Measurements from ENCODE around the gene NMT2. TPM values are rescaled to one million over a fixed set of nuclear protein-coding genes. Genes with fewer than 3 reads are reported as not detected.
A peak's percentile ranks its signal among the peaks of the same experiment; 100 is the strongest.
"Not testable (repeated sequence)": the region's sequence is repeated elsewhere in the genome, so short reads cannot be mapped to it uniquely, and the experiment has no call there.

NMT2 gene
- 8.8 TPM for polyA plus RNA-seq (2012; ENCODE audit: missing spikeins)

DNA sequence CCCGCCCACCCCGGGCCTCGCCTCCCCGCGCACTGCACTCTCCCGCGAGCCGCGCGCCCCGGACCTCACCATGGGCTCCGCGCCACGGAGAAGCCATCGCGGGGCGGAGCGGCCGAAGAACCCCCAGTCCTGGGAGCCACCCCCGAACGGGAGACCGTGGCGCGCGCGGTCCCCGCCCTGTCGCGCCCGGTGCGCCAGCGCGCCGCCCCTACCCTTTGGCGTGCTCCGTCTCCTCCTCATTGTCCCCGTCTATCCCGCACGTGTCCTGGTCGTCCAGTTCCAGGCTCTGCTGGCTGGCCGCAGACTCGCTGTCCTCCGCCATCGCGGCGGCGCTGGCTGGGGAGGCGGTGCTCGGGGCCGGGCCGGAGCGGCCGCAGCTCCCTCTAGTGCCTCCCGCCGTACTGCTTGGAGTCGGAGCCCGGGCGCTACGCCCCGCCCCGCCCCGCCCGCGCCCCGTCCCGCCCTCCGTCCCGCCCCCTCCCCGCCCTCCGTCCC is at the start of gene NMT2:
TSS of gene NMT2 (minus strand) at position 403 of the 495 bp plus-strand sequence. CDS start at position 322, 81 bp downstream.
- DNase-seq (ENCODE audit: insufficient read length) (peak; percentile 90), FAIRE-seq (no peak)
- peak; percentile 60; the same call in 1 of the 2 replicates for TF ChIP-seq POLR2AphosphoS5 (IDR thresholded peaks at IDR 0.05; ENCODE audit: low read depth, low read length)
- peak; percentile 68; the same call in 1 of the 2 replicates for TF ChIP-seq TAF1 (IDR thresholded peaks at IDR 0.05; ENCODE audit: borderline replicate concordance, low read depth, low read length)
- peak; percentile 86 for TF ChIP-seq POLR2A (IDR thresholded peaks at IDR 0.05; ENCODE audit: low read depth, low read length)

DNA sequence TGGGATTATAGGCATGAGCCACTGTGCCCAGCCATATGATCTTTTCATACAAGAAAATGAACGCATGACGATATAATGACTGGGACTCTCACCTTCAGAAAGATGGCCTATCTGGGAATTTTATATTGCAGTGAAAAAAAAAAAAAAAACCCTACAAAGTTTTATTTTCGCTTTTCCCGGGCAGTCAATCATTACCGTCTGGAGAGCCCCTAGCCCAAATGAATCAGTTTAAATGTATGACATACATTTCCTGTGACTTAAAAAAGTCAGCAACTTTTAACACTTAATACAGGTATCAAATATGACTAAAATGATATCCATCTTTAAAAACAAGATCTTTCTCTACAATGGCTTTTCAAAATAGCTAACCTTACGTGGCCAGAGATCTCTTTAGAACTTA is 48.2 kb upstream of the NMT2 start:
- TF ChIP-seq TAF1 (IDR thresholded peaks at IDR 0.05; ENCODE audit: borderline replicate concordance, low read depth, low read length) (no peak), POLR2A (IDR thresholded peaks at IDR 0.05; ENCODE audit: low read depth, low read length) (no peak), POLR2AphosphoS5 (IDR thresholded peaks at IDR 0.05; ENCODE audit: low read depth, low read length) (no peak)
- no peak for DNase-seq (ENCODE audit: insufficient read length)
- FAIRE-seq: no peak

DNA sequence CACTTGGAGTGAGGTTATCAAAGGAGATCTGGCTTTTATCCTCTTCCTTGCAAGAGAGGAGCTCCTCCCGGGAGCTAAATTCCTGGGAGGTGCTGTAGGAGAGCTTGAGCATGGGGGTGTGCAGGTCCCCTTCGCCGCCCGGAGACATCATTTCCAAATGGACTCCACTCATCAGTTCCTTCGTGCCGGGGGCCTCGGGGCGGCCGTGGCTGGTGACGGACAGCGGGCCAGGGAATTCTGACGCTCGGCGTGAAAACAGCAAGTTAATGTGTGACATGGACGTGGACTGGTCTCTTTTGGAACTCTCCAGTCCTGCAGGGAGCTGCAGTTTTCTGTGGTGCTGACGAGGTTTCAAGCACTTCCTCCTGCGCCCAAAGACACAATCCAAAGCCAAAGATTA is 45.7 kb upstream of the NMT2 start:
- TF ChIP-seq TAF1 (IDR thresholded peaks at IDR 0.05; ENCODE audit: borderline replicate concordance, low read depth, low read length): no peak
- TF ChIP-seq POLR2AphosphoS5 (IDR thresholded peaks at IDR 0.05; ENCODE audit: low read depth, low read length): no peak
- no peak for TF ChIP-seq POLR2A (IDR thresholded peaks at IDR 0.05; ENCODE audit: low read depth, low read length)
- DNase-seq (ENCODE audit: insufficient read length) (no peak), FAIRE-seq (no peak)

DNA sequence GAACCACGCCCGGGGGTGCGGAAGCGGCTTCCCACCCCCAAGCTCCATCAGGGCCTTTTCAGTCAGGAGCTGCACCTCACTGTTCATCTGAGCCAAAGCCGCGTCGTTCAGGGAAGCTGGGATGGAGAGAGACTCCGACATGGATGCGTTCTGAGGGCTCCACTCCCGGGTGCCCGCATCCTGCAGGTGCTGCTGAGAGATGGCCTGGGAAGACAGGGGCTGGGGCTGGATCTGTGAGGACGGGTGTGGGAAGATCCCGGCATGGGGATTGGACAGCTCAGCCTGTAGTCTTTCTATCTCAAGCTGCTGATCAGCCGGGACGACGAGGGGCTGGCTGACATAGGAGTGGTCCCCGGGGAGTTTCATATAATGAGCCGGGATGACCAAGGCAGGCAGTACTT is 45.0 kb upstream of the NMT2 start:
- no peak for TF ChIP-seq POLR2AphosphoS5 (IDR thresholded peaks at IDR 0.05; ENCODE audit: low read depth, low read length)
- no peak for TF ChIP-seq POLR2A (IDR thresholded peaks at IDR 0.05; ENCODE audit: low read depth, low read length)
- no peak for TF ChIP-seq TAF1 (IDR thresholded peaks at IDR 0.05; ENCODE audit: borderline replicate concordance, low read depth, low read length)
- no peak for DNase-seq (ENCODE audit: insufficient read length)
- no peak for FAIRE-seq

DNA sequence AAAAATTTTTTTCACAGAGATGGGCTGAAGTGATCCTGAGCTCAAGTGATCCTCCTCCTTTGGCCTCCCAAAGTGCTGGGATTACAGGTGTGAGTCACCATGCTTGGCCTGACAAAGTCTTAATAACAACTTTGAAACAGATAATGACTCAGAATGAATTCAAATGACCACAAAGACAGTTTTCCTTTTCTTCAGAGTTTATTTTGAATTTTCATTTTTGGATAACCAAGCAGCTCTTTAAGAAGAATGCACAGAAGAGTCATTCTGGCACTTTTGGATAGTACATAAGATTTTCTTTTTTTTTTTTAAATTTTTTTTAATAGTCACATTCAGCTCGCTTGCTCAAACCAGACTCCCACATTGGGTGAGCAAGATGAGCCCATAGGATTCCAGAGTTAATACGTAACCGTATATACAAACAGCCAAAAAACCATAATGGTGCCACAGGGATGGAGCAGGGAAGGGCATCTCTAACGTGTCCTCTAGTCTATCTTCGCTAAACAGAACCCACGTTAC is 43.0 kb upstream of the NMT2 start:
- DNase-seq (ENCODE audit: insufficient read length) (no peak), FAIRE-seq (no peak)
- TF ChIP-seq POLR2A (IDR thresholded peaks at IDR 0.05; ENCODE audit: low read depth, low read length) (no peak), POLR2AphosphoS5 (IDR thresholded peaks at IDR 0.05; ENCODE audit: low read depth, low read length) (no peak), TAF1 (IDR thresholded peaks at IDR 0.05; ENCODE audit: borderline replicate concordance, low read depth, low read length) (no peak)

DNA sequence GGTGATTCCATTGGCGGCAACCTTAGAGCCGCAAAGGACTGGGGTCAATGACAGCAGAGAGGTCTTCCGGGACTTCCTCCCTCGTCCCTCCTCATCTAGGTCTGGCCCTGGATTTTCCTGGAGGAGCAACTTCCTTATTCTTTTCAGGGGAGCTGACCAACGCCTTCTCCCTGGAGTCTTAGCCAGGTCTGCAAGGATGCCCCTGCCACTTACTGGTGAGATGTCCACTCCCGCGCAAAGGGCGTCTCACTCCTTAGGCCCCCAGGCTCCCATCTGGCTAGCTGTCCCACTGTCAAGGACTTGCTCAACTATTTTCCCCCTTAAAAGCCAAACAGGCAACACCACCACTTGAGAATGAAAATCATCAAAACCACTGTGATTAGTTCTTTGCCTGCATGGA is 42.0 kb upstream of the NMT2 start:
- TF ChIP-seq TAF1 (IDR thresholded peaks at IDR 0.05; ENCODE audit: borderline replicate concordance, low read depth, low read length) (no peak), POLR2AphosphoS5 (IDR thresholded peaks at IDR 0.05; ENCODE audit: low read depth, low read length) (no peak), POLR2A (IDR thresholded peaks at IDR 0.05; ENCODE audit: low read depth, low read length) (no peak)
- FAIRE-seq: no peak

DNA sequence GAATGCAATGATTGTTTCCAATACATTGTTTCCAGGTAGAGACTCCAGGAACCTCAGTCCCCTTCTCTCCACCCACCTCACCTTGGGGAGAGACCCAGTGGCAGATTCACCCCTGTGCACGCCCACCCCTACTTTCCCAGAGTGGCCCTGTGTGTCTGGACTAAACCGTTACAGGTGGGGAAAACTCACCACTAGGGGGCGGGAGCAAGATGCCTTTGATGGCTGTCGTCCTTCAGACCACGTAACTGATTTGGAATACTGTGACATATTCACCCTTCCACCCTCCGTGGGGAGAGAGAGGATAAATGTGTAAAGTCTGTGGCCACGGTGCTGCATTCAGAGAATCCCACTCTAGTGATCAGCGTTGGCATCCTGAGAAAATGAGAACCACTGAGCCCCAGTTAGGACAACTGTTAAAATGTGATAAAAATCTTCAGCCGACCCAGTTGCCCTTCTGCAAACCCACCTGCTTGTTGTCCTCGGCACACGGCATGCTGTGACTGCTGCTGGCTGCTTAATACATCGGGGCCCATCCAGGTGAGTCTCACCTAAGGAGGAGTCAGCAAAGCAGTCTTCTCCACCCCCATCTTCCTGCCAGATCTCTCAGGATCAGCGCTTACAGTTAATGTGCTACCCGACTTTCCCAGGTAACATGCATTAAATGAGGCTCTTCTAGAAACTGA is 41.5 kb upstream of the NMT2 start:
- FAIRE-seq (peak; percentile 60), DNase-seq (ENCODE audit: insufficient read length) (peak; percentile 43)
- no peak for TF ChIP-seq POLR2A (IDR thresholded peaks at IDR 0.05; ENCODE audit: low read depth, low read length)
- no peak for TF ChIP-seq TAF1 (IDR thresholded peaks at IDR 0.05; ENCODE audit: borderline replicate concordance, low read depth, low read length)
- TF ChIP-seq POLR2AphosphoS5 (IDR thresholded peaks at IDR 0.05; ENCODE audit: low read depth, low read length): no peak

More for the DNA sequence above, 42.0 kb upstream of the NMT2 start:
- DNase-seq (ENCODE audit: insufficient read length): no peak

DNA sequence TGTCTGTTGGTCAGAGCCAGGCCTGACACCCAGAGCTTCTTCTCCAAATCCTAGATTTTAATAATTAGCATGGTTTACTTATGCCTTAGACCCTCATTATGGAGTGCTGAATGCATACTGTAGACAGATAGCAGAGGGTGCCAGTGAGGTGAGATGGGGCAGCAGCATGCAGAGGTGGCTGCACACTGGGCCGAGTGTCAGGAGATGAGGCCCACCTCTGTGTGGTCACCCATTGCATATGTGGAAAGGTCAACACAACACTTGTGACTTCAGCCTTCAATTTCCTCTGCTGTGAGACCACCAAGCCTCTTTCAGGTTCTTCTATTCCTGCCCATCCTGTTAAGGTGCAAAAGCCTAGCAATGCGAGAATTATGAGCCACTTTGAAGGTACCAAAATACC is 39.7 kb upstream of the NMT2 start:
- DNase-seq (ENCODE audit: insufficient read length) (no peak), FAIRE-seq (no peak)
- TF ChIP-seq POLR2AphosphoS5 (IDR thresholded peaks at IDR 0.05; ENCODE audit: low read depth, low read length): no peak
- no peak for TF ChIP-seq POLR2A (IDR thresholded peaks at IDR 0.05; ENCODE audit: low read depth, low read length)
- no peak for TF ChIP-seq TAF1 (IDR thresholded peaks at IDR 0.05; ENCODE audit: borderline replicate concordance, low read depth, low read length)

DNA sequence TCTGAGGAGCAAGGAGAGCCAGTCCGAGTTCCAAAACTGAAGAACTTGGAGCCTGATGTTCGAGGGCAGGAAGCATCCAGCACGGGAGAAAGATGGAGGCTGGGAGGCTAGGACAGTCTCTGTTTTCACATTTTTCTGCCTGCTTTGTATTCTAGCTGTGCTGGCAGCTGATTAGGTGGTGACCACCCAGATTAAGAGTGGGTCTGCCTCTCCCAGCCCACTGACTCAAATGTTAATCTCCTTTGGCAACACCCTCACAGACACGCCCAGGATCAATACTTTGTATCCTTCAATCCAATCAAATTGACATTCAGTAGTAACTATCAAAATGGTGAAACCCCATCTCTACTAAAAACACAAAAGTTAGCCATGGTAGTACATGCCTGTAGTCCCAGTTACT is 38.9 kb upstream of the NMT2 start:
- not testable (repeated sequence) for FAIRE-seq; DNase-seq (ENCODE audit: insufficient read length)

DNA sequence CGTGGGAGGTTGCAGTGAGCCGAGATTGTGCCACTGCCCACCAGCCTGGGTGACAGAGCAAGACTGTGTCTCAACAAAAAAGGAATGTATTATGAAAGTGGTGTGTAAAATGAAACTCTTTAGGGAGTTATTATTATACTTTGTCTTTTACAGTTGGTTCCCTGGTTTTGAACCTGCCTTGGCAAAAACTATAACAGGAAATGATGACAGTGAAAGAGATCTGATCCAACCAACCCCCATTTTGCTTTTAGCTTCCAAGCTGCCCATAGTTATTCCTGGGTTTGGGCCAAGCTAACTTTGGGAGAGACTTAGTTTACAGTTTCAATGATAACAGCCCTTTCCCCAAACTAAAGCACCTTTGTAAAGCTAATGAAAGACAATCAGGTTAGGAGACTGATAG is 34.1 kb upstream of the NMT2 start:
- TF ChIP-seq TAF1 (IDR thresholded peaks at IDR 0.05; ENCODE audit: borderline replicate concordance, low read depth, low read length) (no peak), POLR2AphosphoS5 (IDR thresholded peaks at IDR 0.05; ENCODE audit: low read depth, low read length) (no peak), POLR2A (IDR thresholded peaks at IDR 0.05; ENCODE audit: low read depth, low read length) (no peak)
- FAIRE-seq: no peak
- no peak for DNase-seq (ENCODE audit: insufficient read length)

DNA sequence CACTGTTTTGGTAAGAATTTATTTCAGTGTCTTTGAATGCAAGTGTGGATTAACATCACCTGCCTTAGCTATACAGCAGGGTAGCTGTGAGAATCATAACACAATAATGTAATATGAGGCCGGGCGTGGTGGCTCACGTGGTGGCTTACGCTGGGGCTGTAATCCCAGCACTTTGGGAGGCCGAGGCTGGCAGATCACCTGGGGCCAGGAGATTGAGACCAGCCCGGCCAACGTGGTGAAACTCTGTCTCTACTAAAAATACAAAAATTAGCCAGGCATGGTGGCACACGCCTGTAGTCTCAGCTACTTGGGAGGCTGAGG is 33.8 kb upstream of the NMT2 start:
- not testable (repeated sequence) for FAIRE-seq; DNase-seq (ENCODE audit: insufficient read length)

DNA sequence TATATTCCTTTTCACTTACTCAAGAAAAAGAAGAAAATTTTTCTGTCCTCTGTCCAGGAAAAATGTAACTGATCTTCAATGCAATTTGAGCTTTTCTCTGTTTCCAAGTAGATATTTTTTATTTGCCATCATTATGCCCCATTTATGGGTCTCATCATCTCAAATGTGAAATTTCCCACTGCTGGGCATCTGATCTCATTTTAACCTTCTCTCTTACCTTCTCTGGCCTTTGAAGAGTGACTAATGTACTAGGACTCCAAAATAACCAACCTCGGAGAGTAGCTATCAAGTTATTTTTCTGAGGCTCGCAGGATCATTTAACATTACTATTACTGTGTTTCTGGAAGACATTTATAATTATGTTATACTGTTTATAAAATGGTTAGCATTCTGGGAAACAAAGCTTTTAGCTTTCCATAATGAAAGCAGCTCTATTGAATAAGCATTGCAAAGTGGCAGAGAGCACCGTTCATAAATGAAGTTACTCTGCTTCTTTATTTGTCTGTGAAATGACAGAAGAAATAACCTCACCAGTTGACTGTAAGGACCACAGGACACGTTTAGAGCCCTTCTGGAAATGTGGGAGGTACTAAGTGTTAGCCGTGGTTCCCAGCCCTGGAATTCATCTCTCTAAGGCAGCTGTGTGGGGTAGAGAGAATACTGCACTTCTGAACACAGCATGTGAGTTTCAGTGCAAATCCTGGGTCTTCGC is 33.3 kb upstream of the NMT2 start:
- no peak for FAIRE-seq
- TF ChIP-seq POLR2A (IDR thresholded peaks at IDR 0.05; ENCODE audit: low read depth, low read length) (no peak), TAF1 (IDR thresholded peaks at IDR 0.05; ENCODE audit: borderline replicate concordance, low read depth, low read length) (no peak), POLR2AphosphoS5 (IDR thresholded peaks at IDR 0.05; ENCODE audit: low read depth, low read length) (no peak)
- DNase-seq (ENCODE audit: insufficient read length): no peak
